HFF-Myc (cell line): ENCODE results near the gene WWOX.
"Not testable (repeated sequence)": the region's sequence is repeated elsewhere in the genome, so short reads cannot be mapped to it uniquely, and the experiment has no call there.

ENCODE experiments used
- DNase-seq: peaks from one replicate; pipeline ENCODE4 v3.0.0-alpha.2; 2011; ENCODE audit warnings: low read depth; ENCODE audit errors: extremely low read depth
- H3K4me3 ChIP-seq: replicated peaks from 2 replicates; pipeline ENCODE4 v1.5.1; 2011; ENCODE audit warnings: low read depth, mild to moderate bottlenecking, control low read depth, low read length
- CTCF ChIP-seq: IDR thresholded peaks from 2 replicates; pipeline ENCODE4 v1.5.1; 2012; ENCODE audit warnings: mild to moderate bottlenecking, low read depth, low read length, control low read depth; ENCODE audit errors: missing control alignments

The WWOX gene

GRCh38 chr16:78684030-78684611 lies 584.7 kb downstream of the WWOX start:
- no peak for TF ChIP-seq CTCF
- H3K4me3 ChIP-seq: no peak overlapping the region
- no peak for DNase-seq

GRCh38 chr16:78684655-78685375 lies 585.4 kb downstream of the WWOX start:
- no peak for TF ChIP-seq CTCF
- DNase-seq: no peak
- no peak overlapping the region for H3K4me3 ChIP-seq

GRCh38 chr16:78686601-78687000 lies 587.1 kb downstream of the WWOX start:
- H3K4me3 ChIP-seq: no peak overlapping the region
- TF ChIP-seq CTCF: no peak
- DNase-seq: no peak

GRCh38 chr16:78689028-78689427 lies 589.6 kb downstream of the WWOX start:
- no peak overlapping the region for H3K4me3 ChIP-seq
- no peak for DNase-seq
- TF ChIP-seq CTCF: no peak

GRCh38 chr16:78689536-78689935 lies 590.1 kb downstream of the WWOX start:
- DNase-seq: no peak
- TF ChIP-seq CTCF: no peak
- H3K4me3 ChIP-seq: no peak overlapping the region

- no peak for TF ChIP-seq CTCF
- no peak for DNase-seq
- H3K4me3 ChIP-seq: no peak overlapping the region
Measured at GRCh38 chr16:78690510-78690909, 591.1 kb downstream of the WWOX start.

GRCh38 chr16:78691746-78692145 lies 592.3 kb downstream of the WWOX start:
- H3K4me3 ChIP-seq, DNase-seq: not testable (repeated sequence)
